ENCODE results near the gene FEM1A.

- TF ChIP-seq PKNOX1 (IDR thresholded peaks at IDR 0.05) (no peak), BHLHE40 (IDR thresholded peaks at IDR 0.05; ENCODE audit: borderline replicate concordance) (no peak), ARNT (IDR thresholded peaks at IDR 0.05) (no peak), ELF4 (IDR thresholded peaks at IDR 0.05) (no peak)
Observed at GRCh38 chr19:4774136-4774535, 17.4 kb upstream of the FEM1A start.
